ENCODE data around the gene AUTS2.
"Not testable (repeated sequence)": the region's sequence is repeated elsewhere in the genome, so short reads cannot be mapped to it uniquely, and the experiment has no call there.

Gene AUTS2

GRCh38 chr7:70632400-70632799 is 1034.1 kb downstream of the AUTS2 start:
- no peak for DNase-seq

DNA sequence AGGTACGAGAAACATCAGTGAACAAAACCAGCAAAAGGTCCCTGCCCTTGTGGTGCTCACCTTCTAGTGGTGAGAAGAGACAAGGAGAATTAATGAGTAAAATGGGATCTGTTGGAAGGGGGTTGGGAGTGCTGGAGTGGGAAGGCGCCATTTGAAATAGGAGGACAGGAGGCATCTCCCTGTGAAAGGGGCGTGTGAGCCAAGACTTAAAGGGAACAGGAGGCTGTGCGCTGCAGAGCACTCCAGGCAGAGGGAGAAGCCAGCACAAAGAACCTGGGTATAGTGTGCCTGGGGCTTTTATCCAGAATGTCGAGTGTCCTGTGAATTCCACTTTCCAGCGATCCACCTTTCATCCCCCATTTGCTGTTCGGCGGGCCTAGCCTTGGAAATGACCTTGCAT is 1035.8 kb downstream of the AUTS2 start:
- no peak for DNase-seq

DNA sequence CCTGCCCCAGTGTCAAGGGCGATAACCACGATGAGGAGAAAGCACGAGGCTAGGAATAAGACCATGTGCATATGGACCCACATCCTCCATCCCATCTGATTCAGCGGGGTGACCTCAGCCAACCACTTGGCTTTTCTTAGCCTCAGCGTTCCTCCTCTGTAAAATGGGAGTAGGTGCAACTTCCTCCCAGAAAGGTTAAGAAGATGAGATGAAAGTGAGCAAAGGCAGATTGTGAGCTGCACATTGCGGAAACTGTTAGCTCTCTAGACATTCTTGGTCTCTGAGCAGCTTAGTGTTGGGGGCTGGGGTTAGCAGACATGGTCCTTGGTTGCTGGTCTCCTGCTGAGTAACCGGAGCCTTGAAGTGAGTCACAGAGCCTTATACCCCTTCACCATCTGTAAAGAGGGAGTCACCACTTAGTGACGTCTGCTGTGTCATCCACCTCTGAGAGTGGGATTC is 1036.4 kb downstream of the AUTS2 start:
- DNase-seq: peak; percentile 17

DNA sequence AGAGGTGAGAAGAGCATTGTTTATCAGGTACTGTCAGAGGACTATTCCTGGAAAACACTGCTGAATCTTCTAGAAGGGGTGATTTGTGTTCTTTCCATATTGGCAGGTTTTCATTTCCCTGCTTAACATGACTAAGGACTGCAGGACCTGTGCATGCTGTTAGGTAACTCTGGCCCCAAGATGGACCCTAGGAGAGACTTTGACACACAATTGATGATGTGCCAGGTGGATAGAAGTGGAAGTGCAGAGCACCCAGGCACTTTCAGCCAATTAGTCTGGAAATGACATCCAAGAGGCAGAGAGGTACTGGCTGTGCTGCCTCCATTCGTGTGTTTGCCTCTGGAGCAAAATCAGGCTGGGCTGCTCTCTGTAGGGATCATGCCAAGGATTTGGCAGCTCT is 1037.4 kb downstream of the AUTS2 start:
- no peak for DNase-seq

- no peak for DNase-seq
These were observed 1037.9 kb downstream of the AUTS2 start for GRCh38 chr7:70636169-70636568.

DNA sequence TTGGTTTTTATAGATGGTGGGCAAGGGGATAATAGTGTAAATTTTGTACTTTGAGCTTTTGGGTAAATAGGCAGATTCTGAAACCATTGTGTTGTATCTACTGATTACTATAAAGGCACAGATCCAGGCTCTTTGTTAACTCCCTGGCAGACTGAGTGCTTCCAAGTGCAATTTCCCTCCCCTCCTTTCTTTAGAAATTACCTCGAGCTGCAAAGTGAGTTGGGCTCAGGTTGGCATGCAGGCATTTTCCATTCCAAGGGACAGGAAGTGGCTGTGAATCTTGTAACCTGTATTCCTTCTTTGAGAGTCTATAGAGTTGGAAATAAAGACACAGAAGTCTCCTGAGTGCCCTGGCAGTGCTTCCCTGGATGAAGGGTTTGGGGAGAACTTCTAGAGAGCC is 1039.5 kb downstream of the AUTS2 start:
- DNase-seq: no peak

GRCh38 chr7:70638158-70639107 is 1040.2 kb downstream of the AUTS2 start:
- DNase-seq: no peak

- DNase-seq: peak; percentile 9
These were observed 1042.1 kb downstream of the AUTS2 start for GRCh38 chr7:70640266-70640833.

DNA sequence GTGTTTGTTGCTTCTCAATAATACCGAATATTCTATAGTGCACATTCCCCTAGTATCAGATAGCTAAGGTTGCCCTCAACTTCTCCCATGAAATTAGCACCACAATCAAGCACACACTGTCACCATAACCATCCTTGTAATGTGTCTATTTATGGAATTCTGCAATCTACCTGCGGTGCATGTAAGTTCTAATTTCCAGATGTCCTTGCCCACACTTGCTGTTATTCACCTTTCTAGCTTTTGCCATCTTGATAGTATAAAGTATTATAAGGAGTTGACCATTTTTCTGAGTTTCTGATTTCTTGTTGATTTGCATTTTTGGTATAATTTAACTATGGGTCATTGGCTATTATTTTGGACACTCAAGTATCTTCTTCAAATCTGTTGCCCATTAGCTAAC is 1043.6 kb downstream of the AUTS2 start:
- DNase-seq: no peak

GRCh38 chr7:70645279-70645678 is 1047.0 kb downstream of the AUTS2 start:
- DNase-seq: no peak

DNA sequence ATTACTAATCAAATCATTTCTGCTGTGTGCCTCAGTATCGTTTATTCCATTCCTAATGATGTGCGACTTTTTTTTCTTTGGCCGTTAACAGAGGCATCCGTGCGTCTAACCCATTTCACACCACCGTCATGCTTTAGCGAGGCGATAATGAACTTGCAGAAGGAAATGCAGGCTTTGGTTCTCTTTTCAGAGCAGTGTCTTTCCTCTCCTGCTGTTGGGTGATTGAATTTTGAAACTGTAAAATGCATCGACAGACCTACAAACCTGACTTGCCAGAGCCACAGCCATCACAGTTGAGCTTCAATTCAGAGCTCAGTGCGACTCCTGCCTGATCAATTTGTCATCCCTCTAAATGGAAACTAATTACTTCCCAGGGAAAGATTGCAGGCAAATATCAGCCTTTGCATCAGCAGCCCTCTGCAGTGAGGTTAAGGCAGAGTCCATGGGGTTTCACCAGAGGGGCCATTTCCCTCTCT is 1047.6 kb downstream of the AUTS2 start:
- no peak for DNase-seq

DNA sequence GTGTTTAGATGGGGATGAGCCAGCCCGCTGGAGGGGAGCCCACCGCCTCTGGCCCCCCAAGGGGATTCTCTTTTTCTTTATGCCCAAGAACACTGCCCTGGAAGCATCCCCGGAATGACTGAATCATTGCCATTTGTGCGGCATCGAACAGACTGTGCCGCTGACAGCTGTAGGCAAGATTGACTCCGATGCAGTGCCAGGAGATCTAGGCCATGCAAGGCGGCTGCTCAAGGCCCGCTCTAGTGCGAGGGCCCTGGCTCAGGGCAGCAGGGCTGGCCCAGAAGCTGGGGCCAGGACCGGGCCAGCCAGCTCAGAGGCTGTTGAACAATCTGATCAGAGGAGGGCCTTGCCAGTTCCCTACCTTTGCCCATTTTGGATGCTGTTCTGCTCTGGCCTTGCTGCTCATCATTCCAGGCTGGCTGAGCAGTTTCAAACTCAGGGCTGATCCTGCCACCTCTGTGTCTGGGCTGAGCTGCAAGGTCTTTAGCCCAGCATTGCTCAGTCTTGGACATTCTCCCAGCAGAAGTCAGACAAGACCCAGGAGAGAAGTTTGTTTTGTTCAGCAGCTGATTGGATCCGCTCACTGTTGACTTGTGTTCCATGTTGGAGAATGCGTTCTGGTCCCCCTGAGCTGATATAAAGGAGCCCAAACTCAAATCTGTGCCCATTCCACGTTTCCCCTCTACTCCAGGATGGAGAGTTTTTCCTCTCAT is 1048.4 kb downstream of the AUTS2 start:
- no peak for DNase-seq

DNA sequence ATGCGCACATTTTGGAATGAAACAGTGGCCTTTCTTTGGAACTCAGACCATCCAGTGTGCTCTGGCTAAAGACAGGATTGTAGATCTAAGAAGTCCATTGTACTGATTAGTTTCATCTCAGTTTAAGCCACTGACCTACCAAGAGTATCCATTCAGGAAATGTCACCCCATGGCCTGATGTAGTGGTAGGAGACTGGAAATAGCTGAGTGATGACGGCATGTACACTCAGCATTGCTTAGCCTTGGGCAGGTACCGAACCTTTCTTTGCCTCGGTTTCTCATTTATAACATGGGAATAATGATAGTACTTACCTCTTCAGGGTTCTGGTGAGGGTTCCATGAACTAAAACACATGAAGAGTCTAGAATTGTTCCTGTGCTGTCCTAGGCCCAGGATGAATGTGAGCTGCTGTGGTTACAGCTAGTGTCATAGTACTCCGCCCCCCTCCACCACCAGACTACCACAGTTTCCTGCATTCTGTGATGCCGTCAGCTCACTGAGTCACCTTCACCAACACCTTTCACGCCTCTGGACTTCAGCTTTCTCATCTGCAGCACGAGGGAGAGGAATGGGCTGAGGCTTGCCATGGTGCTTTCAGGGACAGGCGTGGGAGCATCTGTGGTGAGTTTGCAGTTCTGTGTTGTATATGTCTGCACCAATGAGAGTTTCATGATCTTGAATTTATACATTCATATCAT is 1049.7 kb downstream of the AUTS2 start:
- no peak for DNase-seq

DNA sequence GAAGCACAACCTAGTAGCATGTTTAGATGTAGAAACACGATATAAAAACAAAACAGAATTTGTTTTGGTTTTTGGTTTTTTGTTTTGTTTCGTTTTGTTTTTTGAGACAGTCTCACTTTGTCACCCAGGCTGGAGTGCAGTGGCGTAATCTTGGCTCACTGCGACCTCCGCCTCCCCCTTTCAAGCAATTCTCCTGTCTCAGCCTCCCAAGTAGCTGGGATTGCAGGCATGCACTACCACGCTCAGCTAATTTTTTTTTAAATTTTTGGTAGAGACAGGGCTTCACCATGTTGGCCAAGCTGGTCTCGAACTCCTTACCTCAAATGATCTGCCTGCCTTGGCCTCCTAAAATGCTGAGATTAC is 1050.2 kb downstream of the AUTS2 start:
- DNase-seq: not testable (repeated sequence)

GRCh38 chr7:70649323-70649722 is 1051.0 kb downstream of the AUTS2 start:
- DNase-seq: no peak

DNA sequence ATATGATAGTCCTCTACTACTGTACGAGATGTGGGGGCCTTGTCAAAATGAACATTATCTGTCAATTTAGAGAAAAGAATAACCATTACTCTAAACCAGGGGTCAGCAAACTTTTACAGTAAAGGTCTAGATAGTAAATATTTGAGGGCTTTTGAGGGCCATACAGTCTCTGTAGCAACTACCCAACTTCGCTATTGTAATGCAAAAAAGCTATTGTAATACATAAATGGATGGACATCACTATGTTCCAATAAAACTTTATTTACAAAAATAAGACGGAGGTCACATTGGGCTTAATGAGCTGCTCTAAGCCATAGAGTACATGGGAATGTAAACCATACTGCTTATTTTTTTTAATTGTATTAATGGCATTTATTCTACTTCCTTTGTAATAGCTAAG is 1055.9 kb downstream of the AUTS2 start:
- no peak for DNase-seq

DNA sequence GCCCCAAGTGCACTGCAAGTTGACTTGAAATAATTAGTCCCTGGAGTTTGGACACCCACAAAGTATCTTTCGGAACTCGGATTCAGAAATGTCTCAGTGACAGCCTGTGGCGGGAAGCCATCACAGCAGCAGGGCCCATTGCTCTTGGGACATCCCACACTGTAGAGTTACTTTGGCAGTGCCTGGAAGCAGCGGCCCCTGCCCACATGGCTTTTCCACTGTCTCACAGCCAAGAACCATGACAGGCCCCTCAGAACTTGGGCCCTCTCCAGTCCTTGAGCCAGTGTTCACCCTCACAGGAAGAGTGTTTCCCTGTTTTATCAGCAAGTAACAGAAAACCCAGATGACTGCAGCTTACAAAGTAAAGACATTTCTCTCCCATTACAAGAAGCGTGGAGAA is 1056.7 kb downstream of the AUTS2 start:
- no peak for DNase-seq

DNA sequence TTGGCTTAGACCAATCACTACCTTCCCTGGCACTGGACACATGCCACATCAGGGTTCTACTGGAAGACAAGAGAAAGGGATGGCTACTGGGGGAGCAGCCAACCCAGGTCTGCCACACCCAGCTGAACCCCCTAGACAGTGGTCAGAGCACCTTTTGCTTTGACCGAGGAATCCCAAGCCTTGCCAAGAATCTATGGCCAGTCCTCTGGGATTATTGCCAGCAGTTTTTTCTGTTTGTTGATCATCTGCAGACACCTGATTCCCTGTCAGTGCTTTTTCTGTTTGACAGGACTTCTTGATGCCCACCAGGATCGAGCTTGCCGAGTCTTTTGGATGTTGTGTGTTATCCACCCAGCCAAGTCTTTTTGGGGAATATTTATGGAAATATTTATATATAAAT is 1057.4 kb downstream of the AUTS2 start:
- DNase-seq: no peak

GRCh38 chr7:70657571-70657970 is 1059.3 kb downstream of the AUTS2 start:
- DNase-seq: no peak

DNA sequence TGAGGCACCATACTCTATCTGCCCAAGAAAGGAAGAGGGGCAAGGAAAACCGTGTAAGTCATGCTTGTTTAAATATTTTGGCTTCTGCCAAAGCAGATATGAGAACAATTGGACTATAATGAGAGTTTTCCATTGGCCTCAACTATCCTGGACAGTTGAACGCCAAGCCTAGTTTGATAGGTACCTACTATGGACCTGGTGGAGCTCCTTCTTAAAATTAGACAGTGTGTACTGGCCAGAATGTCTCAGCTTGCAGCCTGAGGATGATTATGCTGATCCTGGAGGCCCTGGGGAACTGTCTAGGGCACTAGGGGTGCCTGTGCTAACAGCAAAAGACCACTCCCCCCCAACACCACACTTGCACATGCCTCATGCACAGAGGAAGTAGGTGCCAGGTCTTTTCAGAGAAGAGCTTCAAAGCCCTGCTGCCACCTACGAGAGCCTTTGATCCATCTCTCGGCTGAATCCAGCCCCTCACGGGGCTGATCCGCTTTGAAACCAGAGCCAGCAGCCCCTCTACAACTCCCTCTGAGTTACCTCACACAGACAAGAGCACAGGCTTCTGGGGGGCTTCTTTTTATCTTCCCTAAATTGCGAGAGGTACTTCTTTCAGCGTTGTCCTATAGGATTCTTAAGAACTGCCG is 1059.8 kb downstream of the AUTS2 start:
- DNase-seq: no peak

DNA sequence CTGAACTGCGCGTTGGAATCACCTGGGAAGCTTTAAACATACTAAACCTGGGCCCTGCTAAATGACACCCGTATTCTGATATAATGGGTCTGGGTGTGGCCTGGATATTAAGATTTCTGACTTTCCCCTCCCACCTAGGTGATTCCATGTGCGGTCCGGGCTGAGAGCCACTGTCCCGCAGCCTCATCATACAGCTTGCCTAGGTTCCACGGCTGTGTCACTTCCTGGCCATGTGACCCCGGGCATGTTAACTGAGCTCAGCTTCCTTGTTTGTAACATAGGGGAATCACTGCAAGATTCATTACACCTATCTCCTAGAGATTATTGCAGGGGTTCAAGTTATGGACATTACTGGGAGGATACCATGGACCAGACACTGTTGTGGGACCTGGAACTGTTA is 1061.0 kb downstream of the AUTS2 start:
- no peak for DNase-seq

- no peak for DNase-seq
These were observed 1062.0 kb downstream of the AUTS2 start for GRCh38 chr7:70660154-70660818.

Data from amniotic stem cell (primary cell).